Measurements from ENCODE around the gene OR2C1.

OR2C1 gene

DNA sequence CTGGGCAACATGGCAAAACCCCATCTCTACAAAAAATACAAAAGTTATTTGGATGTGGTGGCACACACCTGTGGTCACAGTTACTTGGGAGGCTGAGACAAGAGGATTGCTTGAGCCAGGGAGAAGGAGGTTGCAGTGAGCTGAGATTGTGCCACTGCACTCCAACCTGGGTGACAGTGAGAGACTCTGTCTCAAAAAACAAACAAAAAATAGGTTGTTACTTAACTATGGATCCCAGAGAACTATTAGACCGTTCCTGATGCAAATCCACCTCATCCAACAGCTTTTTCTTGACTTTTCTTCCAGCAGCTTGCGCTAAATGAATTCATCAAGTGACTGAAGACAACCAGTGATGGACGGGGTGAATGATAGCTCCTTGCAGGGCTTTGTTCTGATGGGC, at the start of gene OR2C1:
OR2C1 (plus strand) TSS at position 301 of the 400 bp plus-strand sequence; CDS start at position 353, 52 bp downstream.
- no peaks in the 10 kb centered on the region for H3K36me3 Mint-ChIP-seq (ENCODE audit: low read depth)
- no peak within 1 kb of the TSS for H3K27ac Mint-ChIP-seq
- TF ChIP-seq, protein P1, sequence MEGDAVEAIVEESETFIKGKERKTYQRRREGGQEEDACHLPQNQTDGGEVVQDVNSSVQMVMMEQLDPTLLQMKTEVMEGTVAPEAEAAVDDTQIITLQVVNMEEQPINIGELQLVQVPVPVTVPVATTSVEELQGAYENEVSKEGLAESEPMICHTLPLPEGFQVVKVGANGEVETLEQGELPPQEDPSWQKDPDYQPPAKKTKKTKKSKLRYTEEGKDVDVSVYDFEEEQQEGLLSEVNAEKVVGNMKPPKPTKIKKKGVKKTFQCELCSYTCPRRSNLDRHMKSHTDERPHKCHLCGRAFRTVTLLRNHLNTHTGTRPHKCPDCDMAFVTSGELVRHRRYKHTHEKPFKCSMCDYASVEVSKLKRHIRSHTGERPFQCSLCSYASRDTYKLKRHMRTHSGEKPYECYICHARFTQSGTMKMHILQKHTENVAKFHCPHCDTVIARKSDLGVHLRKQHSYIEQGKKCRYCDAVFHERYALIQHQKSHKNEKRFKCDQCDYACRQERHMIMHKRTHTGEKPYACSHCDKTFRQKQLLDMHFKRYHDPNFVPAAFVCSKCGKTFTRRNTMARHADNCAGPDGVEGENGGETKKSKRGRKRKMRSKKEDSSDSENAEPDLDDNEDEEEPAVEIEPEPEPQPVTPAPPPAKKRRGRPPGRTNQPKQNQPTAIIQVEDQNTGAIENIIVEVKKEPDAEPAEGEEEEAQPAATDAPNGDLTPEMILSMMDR (IDR thresholded peaks at IDR 0.05; ENCODE audit: unreplicated experiment in 3 of 3), result no peak
- peaks cover 4% of the 10 kb centered on the region for H3K27me3 Mint-ChIP-seq (ENCODE audit: low read depth)
- H3K4me1 Mint-ChIP-seq, result no peaks in the 10 kb centered on the region
- no peak within 1 kb of the TSS for H3K4me3 Mint-ChIP-seq
- peaks cover 20% of the 10 kb centered on the region for H3K9me3 Mint-ChIP-seq

DNA sequence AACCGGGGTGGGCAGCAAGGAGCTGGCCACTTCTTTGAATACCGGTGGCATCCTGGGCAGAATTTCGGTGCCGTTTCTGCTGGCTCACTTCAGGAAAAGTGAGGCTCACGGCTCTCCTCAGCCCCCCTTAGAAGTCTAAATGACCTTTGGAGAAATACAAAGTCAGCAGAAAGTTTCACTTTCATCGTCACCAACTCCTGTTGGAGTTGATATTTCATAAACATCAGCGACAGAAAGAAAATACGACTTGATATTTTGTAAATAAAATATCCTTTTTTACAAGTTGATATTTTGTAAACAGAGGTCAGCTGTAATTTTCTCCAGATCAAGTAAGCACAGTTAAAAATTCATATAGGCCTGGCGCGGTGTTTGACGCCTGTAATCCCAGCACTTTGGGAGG, 49.6 kb upstream of the OR2C1 start:
- Mint-ChIP-seq H3K27me3 (ENCODE audit: low read depth) (peaks cover 4% of the 10 kb centered on the region), H3K4me3 (peak overlapping the region; percentile 80 to 82 (median 82)), H3K36me3 (ENCODE audit: low read depth) (peaks cover 97% of the 10 kb centered on the region), H3K9me3 (peaks cover 73% of the 10 kb centered on the region), H3K27ac (peak overlapping the region; percentile 81 to 90 (median 88)), H3K4me1 (no peaks in the 10 kb centered on the region)
- TF ChIP-seq, protein P1 (IDR thresholded peaks at IDR 0.05; ENCODE audit: unreplicated experiment in 3 of 3), result no peak

DNA sequence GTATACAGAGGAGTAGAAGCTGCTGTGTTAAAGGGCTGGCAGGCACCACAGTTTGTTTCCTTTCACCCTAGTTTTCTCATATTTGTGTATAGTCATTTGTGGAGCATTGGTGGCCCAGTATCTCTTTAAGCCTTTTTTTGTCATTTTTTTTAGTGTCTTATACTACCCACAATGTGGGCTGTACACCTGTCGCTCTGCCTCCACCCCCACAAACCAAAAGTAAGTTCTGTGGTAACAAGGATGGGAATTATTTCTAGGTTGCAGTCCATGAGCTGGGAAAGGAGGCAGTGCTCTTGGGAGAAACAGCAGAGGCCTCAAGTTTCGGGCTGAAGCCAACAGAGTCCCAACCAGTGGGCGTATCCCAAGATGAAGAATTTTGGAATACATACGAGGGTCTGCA, 44.2 kb upstream of the OR2C1 start:
- TF ChIP-seq, protein P1 (IDR thresholded peaks at IDR 0.05; ENCODE audit: unreplicated experiment in 3 of 3), result no peak
- H3K36me3 Mint-ChIP-seq (ENCODE audit: low read depth), result peaks cover 100% of the 10 kb centered on the region
- peaks cover 94% of the 10 kb centered on the region for H3K9me3 Mint-ChIP-seq
- H3K4me3 Mint-ChIP-seq, result no peak overlapping the region
- H3K4me1 Mint-ChIP-seq, result no peaks in the 10 kb centered on the region
- no peak overlapping the region for H3K27ac Mint-ChIP-seq
- H3K27me3 Mint-ChIP-seq (ENCODE audit: low read depth), result peaks cover 9% of the 10 kb centered on the region

DNA sequence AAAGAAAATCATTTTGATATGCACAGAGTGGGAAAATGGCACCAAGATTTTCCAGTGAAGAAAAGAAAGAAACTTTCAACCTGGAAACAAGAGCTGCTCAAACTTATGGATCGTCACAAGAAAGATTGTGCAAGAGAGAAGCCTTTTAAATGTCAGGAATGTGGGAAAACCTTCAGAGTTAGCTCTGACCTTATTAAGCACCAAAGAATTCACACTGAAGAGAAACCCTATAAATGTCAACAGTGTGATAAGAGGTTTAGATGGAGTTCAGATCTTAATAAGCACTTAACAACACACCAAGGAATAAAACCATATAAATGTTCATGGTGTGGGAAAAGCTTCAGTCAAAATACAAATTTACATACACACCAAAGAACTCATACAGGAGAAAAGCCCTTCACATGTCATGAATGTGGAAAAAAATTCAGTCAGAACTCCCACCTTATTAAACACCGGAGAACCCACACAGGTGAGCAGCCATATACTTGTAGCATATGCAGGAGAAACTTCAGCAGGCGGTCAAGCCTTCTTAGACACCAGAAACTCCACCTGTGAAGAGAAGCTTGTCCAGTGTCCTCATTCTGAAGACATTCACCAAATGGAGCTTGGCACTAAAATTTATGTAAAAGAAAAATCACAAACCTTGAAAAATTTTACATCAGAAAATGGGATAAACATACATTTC, 38.2 kb upstream of the OR2C1 start:
- Mint-ChIP-seq H3K27ac (no peak overlapping the region), H3K4me3 (no peak overlapping the region), H3K4me1 (no peaks in the 10 kb centered on the region), H3K36me3 (ENCODE audit: low read depth) (peaks cover 89% of the 10 kb centered on the region), H3K9me3 (peaks cover 91% of the 10 kb centered on the region), H3K27me3 (ENCODE audit: low read depth) (peaks cover 5% of the 10 kb centered on the region)
- TF ChIP-seq, protein P1 (IDR thresholded peaks at IDR 0.05; ENCODE audit: unreplicated experiment in 3 of 3), result no peak

DNA sequence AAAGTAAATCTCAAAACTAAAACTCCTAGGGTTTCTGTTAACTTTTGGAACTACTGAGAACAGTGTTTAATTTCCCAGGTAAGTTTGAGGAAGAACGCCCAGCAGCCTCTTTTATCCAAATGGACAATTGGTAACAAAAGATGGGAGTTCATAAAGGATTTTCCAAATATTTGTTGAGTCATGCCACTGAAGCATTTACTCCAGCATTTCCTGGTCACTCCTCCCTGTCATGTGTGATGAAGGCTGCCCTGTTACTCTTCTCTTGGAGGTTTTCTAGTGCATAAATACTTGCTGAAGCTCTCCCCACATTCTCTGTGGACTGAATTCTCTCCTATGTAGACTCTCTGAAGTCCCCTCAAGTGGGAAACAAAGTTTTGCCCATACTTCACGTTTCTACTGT, 33.9 kb upstream of the OR2C1 start:
- peaks cover 71% of the 10 kb centered on the region for H3K9me3 Mint-ChIP-seq
- TF ChIP-seq, protein P1 (IDR thresholded peaks at IDR 0.05; ENCODE audit: unreplicated experiment in 3 of 3), result no peak

DNA sequence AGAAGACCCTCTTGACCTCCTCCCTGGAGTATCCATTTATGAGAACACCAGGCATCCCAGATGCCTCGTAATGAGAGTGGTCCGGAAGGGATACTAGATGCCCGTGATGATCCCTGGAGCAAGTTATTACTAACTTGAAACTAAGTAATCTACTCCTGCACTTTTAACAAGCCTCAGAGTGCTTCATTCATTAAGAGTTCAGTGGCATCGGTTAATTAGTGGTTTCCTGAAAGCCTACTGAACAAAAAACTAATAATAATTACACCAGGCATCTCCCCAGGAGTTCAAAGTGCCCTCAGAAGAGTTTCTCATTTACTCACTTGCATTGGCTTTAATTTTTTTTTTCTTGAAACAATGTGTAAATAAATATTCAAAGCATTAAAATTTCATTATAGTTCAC, 28.2 kb upstream of the OR2C1 start:
- Mint-ChIP-seq H3K27ac (no peak overlapping the region), H3K4me1 (no peaks in the 10 kb centered on the region), H3K9me3 (peaks cover 41% of the 10 kb centered on the region), H3K27me3 (ENCODE audit: low read depth) (no peaks in the 10 kb centered on the region), H3K36me3 (ENCODE audit: low read depth) (peaks cover 12% of the 10 kb centered on the region), H3K4me3 (no peak overlapping the region)
- TF ChIP-seq, protein P1 (IDR thresholded peaks at IDR 0.05; ENCODE audit: unreplicated experiment in 3 of 3), result no peak

More for the DNA sequence above, 33.9 kb upstream of the OR2C1 start:
- Mint-ChIP-seq H3K4me1 (no peaks in the 10 kb centered on the region), H3K4me3 (no peak overlapping the region), H3K27me3 (ENCODE audit: low read depth) (no peaks in the 10 kb centered on the region), H3K27ac (no peak overlapping the region), H3K36me3 (ENCODE audit: low read depth) (peaks cover 53% of the 10 kb centered on the region)
